GM21619 (cell line): Measurements from ENCODE around the gene MAN1A2.
"Not testable (repeated sequence)": the region's sequence is repeated elsewhere in the genome, so short reads cannot be mapped to it uniquely, and the experiment has no call there.

Experiments used
- ATAC-seq: cut with Tn5 transposase; IDR thresholded peaks from one replicate; pipeline ENCODE4 v1.9.1; 2021; ENCODE audit not compliant: unreplicated experiment

Gene MAN1A2

DNA sequence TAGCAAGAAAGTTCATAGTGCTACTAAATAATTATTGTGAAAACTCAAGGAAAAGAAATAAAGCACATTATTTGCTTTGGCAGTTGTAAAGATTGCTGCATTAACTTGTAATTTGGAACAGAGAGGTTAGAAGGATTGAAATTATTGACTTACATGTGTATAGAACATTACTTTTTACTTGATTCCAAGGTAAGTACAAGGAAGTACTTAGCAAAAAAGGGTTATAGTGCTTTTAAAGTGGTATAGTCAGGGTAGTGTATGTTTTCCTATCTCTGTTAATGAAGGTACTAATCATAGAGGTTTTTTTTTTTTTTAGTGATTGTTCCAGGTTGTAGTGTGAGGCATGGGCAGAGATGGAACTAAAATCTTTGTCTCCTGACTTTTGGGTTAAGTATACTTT lies 29.4 kb downstream of the MAN1A2 start:
- no peak for ATAC-seq

DNA sequence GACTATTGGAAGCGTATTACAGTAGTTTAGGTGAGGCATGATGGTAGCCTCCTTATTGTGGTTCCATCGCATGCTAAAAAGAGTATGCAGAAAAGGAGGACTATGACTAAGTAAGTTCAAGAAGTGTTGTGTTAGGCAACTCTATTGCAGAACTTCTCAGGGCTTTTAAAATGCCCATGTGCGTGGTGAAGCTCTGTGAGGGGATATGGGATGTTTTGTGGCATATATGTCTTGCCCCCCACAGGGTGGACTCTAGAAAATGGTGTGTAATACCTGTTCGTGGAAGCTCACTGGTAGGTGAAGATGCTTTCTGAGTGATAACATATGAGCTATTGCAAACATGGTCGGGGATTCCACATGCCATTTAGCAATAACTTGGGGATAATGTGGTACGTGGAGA lies 31.7 kb downstream of the MAN1A2 start:
- no peak for ATAC-seq

DNA sequence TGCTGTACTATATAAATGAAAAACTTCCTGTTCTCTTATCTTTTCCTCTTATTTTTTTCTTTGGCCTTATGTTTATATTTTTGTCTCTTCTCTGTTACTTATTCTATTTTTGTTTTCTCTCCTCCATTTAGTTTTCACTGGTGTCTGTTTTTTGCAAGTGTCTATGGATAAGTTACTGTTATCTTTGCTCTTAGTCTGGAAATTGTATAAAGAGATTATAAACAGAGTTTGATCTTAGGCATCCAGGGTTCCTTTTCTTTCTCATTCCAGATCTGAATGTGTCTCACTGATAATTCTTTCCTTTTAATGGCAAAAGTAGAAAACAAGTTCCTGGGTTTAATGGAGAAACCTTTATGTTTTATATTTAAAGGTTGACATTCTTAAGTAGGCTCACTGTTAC lies 34.5 kb downstream of the MAN1A2 start:
- ATAC-seq = no peak

DNA sequence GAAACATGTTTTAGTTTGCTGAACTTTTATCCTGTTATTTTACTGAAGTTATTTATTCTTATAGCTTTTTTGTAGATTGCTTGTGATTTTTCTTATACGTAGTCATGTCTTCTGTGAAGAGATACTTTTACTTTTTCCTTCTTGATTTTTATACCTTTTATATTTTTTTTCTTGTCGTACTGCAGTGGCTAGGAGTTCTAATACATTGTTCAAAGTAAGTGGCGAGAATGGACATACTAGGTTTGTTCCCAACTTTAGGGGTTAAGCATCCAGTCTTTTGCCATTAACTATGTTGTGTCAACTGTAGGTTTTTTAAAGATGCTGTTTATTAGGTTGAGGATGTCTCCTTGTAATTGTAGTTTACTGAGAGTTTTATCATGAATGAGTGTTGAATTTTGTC lies 36.3 kb downstream of the MAN1A2 start:
- no peak for ATAC-seq

DNA sequence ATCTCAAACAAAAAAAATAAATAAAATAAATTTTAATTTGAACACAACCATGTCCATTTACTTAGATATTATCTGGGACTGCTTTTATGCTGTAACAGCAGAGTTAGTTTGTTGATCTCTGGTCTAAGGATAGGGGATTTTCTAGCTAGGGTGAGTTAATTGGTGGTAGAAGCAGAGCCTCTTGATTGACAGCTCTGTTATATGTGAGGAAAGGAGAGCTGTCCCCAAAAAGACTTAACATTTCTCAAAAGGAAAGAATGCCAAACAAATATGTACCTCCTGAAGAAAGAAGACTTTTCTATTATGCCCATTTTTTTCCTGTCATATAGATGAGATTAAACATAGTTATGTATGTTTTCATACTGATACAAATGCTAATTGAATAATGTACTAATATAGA lies 37.8 kb downstream of the MAN1A2 start:
- no peak for ATAC-seq

DNA sequence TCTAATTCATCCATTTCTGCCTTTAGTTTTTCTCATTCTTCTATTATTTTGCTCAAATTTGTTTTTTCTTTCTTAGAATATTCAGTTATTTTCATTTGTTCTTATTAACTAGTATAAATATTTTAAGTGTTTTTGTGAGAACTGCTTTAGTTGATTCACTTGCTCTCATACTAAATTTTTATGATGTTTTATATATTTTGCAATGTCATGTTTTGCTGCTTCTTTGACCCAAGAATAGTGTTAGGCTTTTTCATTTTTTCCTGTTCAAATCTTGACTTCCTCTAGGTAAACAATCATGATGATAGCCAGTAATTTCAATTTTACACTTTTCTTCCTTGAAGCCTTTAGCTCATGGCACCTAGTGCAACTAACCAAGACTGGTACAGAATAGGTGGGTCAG lies 45.2 kb downstream of the MAN1A2 start:
- ATAC-seq = no peak

DNA sequence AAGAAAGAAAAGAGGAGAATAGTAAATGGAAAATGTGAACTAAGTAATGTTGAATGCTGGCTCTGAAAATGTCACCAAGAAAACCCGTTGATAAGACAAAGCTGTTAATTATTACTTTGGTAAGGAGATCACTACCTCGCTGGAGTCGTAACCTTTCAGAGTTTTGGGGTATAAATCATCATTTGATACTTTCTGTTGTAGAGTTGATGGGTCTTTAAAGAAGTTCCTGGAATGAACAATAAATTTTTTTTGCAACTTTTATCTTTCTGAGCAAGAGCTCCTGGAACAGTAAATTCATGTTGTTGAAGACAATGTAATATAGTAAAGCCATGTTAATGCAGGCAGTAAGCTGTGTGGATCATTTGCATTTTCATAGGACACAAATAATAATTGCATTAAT lies 46.2 kb downstream of the MAN1A2 start:
- no peak for ATAC-seq

DNA sequence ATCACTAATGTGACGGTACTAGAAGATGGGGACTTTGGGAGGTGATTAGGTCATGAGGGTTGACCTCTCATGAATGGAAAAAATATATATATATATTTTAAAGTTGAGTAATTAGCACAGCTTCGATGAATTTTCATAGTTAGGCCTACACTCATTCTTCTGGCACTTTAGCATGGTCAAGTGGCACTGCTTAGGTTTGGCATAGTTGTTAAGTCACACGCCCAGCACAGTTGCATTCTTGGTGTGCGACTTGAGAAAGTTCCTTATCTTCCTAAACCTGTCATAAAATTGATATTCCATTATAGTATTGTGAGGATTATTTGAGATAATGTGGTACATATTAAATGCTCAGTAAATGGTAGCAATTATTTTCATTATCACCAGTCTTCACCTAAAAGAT lies 47.7 kb downstream of the MAN1A2 start:
- no peak for ATAC-seq

DNA sequence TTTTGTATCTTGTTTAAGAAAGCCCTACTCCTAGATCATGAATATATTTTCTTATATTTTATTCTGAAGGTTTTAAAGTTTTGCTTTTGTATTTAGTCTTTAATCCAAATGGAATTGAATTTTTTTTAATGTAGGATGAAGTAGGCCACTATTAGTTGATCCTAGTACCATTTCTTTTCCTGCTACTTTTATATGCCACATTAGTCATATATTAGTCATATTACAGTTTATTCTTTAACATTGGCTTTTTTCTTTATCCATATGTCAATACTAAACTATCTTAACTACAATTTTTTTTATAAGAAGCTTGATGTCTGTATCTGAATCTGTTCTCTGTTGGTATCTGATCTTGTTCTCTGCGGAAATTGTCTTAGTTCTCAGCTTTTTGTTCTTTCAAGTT lies 48.8 kb downstream of the MAN1A2 start:
- no peak for ATAC-seq

DNA sequence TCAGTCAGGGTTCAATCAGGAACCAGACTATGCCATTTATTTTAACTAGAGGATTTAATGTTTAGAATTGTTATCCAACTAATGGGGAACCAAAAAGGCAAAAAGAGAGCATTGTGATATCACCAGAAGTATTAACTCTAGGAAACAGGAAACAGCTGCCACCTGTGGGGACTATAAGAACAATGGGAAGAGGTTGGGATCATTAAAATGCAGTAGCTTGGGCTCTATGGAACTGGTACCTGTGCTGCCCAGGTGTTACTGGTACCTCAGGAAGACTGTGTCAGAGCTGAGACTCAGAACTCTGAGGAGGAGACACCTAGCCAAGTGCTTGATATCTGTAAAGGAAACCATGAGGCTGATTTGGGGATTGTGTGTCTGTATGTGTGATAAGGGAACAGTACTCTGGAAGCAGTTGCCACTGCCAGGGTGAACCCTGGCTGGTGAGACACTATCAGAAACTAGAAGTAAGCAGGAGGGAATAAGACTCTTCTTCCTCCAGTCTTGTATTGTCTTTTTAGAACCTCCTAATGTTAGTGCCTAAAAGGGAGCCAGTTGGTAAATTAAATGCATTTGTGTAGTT lies 49.4 kb downstream of the MAN1A2 start:
- ATAC-seq = no peak

DNA sequence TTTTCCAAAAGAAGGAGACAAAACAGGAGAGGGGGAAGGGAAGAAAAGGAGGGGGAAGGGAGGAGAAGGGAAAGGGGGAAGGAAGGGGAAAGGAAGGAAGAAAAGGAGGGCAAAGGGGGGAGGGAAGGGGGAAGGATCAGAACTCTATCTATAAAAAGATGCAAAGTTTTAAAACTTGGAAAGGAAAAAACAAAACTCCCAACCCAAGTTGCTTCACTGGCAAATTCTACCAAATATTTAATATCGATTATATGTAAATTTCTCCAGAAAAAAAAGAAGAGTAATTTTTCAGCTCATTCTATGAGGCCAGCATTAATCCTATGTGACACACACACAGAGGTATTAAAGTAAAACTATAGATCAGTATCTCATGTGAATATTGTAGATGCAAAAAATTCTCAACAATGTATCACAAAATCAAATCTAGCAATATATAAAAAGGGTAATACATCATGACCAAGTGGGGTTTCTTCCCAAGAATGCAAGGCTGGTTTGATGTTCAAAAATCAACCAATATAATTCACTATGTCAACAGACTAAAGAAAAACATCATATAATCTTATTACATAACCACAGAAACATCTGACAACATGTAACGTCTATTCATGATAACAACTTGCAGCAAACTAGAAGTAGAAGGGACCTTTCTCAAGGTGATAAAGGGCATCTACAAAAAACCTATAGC lies 57.9 kb downstream of the MAN1A2 start:
- ATAC-seq = no peak

DNA sequence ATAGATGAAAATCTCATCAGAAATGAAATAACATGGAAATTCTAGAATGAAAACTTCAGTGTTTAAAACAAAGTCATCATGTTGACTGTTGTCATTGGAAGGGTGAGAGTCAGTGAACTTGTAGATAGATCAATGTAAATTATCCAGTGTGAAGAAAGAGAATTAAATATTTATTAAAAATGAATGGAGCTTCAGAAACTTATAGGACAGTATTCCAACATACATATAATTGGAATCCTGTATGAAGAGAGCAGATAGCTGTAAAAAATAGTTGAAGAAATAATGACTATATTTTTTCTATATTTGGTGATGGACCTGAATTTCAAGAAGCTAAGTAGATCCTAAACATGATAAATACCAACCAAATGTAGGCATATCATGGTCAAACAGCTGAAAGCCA lies 60.0 kb downstream of the MAN1A2 start:
- ATAC-seq = no peak

DNA sequence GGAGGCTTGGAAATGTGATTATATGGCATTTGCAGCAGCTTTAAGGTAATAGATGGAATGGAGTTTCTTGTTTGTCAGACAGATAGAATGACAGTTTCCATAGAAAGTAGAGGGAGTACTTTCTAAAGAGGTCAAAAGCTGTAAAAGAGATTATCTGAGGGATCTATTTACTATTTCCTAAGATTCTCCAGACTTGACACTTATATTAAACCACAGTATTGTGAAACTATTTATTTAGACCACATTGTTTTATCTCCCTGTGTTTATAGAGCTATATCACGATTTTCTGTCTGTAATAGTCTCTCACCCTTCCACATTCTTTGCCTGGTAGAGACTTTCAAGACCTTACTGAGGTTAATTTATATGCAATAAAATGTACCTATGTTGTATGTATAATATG lies 66.7 kb downstream of the MAN1A2 start:
- no peak for ATAC-seq

DNA sequence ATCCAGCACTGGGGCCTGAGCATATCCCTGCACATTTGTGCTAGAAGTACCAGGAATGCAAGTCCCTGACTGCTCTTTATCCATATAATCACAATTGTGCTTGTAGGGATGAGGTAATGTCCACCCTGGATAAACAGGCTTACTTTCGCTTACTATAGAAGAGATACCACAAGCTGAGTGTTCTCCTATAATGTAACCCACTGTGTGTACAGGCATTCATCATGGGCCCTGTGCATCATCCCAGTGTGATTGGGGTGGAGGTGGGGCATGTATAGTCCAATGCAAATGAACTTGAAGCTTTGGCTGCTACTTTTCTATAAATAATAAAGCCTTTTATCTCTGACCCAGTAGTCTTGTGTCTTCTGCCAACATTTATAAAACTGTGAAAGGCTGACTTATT lies 69.3 kb downstream of the MAN1A2 start:
- no peak for ATAC-seq

DNA sequence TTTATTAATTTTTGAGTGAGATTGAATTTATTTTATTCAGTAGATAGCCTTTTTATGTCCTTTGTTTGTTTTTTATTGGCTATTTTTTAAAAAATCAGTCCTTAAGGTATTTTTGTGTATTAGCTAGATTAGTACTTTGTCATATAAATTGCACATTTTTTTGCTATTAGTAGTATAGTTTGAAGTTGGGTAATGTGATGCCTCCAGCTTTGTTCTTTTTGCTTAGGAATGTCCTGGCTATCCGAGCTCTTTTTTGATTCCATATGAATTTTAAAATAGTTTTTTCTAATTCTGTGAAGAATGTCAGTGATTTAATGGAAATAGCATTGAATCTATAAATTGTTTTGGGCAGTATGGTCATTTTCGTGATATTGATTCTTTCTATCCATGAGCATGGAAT lies 80.4 kb downstream of the MAN1A2 start:
- ATAC-seq = no peak

DNA sequence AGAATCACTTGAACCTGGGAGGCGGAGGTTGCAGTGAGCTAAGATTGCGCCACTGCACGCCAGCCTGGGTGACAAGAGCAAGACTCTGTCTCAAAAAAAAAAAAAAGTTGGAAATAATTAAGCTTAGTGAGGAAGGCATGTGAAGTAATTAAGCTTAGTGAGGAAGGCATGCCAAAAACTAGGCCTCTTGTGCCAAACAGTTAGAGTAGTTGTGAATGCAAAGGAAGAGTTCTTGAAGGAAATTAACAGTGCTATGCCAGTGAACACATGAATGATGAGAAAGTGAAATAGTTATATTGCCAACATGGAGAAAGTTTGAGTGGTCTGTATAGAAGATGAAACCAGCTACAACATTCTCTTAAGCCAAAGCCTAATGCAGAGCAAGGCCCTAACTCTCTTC lies 85.0 kb downstream of the MAN1A2 start:
- ATAC-seq = no peak

DNA sequence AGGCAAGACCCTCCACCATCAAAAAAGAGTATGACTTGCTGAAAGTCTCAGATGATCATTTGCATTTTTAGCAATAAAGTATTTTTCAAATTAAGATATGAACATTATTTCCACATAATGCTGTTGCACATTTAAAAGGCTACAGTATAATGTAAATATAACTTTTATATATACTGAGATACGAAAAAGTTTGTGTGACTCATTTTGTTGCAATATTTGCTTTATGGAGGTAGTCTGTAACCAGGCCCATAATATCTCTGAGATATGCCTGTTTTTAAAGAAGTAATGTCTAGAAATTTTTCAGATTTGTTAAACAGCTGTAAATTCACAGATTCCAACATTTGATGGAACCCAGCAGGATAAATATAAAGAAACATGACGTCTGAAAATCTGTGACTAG lies 86.7 kb downstream of the MAN1A2 start:
- no peak for ATAC-seq

DNA sequence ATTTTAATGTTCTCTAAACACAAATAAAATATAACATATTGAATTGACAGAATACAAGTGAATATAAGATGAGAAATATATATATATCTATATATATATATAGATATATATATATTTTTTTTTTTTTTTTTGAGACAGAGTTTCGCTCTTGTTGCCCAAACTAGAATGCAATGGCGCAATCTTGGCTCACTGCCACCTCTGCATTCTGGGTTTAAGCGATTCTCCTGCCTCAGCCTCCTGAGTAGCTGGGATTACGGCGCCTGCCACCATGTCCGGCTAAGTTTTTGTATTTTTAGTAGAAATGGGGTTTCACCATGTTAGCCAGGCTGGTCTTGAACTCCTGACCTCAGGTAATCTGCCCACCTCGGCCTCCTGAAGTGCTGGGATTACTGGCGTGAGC lies 91.2 kb downstream of the MAN1A2 start:
- not testable (repeated sequence) for ATAC-seq

DNA sequence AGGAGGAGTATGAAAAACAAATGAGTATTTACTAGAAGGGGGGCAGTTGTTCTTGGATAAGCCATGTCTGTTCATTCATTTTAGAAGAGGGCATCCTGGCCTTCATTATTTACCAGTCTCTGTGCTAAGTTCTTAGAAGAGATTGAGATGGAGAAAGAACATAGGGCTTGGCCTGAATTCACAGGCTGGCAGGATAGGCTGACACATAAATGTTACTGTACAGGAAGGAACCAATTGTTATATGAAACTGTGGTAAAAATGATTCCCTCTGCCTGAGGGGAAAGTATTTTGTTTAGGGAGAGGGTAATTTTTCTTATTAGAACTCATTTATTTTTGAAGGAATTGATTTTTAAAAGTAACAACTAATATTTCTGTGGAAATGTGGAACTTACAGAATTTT lies 99.5 kb downstream of the MAN1A2 start:
- no peak for ATAC-seq

DNA sequence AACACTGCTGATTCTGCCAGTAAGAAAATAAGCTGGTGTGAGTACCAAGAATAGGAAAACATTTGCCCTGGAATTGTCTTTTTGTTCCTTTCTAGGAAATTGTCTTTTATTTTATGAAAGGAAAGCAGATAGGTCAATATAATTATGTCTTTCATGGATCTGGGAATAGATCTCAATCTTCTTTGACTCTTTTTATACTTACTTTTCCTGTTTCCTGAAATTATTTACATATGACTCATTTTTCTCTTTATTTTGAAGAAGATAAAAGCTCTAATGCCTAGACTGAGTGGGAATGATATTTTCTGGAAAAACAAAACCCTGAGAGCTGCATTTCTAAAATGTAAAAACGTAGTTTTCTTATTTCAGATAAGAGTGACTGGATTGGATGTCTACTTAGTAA lies 100.1 kb downstream of the MAN1A2 start:
- ATAC-seq = no peak

DNA sequence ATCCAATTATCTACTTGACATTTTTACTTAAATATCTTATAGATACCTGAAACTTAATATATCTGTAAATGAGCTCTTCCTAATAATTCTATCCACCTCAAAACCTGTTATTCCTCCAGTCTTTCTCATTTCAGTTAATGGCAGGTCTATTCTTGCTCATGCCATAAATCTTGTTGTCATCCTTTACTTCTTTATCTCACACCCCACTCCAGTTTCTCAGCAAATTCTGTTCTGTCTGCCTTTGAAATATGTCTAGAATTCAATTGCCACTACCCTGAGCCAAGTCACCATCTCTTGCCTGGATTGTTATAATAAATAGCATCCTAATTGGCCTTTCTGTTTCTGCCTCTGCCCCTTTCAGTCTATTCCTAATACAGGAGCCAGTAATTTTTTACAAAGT lies 105.8 kb downstream of the MAN1A2 start:
- no peak for ATAC-seq

DNA sequence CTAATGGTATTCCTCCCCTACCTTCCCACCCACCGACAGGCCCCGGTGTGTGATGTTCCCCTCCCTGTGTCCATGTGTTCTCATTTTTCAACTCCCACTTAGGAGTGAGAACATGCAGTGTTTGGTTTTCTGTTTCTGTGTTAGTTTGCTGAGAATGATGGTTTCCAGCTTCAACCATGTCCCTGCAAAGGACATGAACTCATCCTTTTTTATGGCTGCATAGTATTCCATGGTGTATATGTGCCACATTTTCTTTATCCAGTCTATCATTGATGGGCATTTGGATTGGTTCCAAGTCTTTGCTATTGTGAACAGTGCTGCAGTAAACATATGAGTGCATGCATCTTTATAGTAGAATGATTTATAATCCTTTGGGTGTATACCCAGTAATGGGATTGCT lies 108.2 kb downstream of the MAN1A2 start:
- not testable (repeated sequence) for ATAC-seq

DNA sequence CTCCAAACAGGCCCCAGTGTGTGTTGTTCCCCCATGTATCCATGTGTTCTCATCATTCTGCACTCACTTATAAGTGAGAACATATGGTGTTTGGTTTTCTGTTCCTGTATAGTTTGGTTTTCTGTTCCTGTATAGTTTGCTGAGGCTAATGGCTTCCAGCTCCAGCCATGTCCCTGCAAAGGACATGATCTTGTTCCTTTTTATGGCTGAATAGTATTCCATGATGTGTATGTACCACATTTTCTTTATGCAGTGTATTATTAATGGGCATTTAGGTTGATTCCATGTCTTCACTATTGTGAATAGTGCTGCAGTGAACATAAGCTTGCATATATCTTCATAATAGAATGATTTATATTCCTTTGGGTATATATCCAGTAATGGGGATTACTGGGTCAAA lies 111.8 kb downstream of the MAN1A2 start:
- ATAC-seq = no peak
